ENCODE data around the gene RAF1. TPM values are rescaled to one million over a fixed set of nuclear protein-coding genes. Genes with fewer than 3 reads are reported as not detected.
"Not testable (repeated sequence)": the region's sequence is repeated elsewhere in the genome, so short reads cannot be mapped to it uniquely, and the experiment has no call there.

Gene RAF1
- total RNA-seq, 2 experiments from 2014 or later, result 95.8 to 97.6 TPM

DNA sequence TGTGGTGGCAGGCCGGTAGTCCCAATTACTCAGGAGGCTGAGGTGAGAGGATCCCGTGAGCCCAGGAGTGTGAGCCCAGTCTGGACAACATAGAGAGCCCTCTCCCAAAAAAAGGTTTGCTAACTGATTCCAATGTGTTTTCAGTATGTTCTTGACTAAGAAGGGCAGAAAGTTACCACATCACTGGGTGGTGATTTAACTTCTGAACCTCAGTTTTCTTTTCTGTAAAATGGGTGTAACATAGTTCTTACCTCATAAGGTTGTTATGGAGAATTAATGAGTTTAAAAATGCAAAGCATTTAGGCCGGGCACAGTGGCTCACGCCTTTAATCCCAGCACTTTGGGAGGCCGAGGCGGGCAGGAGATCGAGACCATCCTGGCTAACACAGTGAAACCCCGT, 28.5 kb upstream of the RAF1 start:
- POLR2A ChIA-PET, result no interaction called here
- no peak for DNase-seq
- H3K4me3 Mint-ChIP-seq, result no peak overlapping the region
- no peaks in the 10 kb centered on the region for H3K9me3 Mint-ChIP-seq
- H3K4me1 Mint-ChIP-seq, result no peaks in the 10 kb centered on the region
- peaks cover 5% of the 10 kb centered on the region for H3K27me3 Mint-ChIP-seq
- ATAC-seq (ENCODE audit: low read depth), result no peak
- H3K36me3 Mint-ChIP-seq, result no peaks in the 10 kb centered on the region
- H3K27ac Mint-ChIP-seq, result no peak overlapping the region

DNA sequence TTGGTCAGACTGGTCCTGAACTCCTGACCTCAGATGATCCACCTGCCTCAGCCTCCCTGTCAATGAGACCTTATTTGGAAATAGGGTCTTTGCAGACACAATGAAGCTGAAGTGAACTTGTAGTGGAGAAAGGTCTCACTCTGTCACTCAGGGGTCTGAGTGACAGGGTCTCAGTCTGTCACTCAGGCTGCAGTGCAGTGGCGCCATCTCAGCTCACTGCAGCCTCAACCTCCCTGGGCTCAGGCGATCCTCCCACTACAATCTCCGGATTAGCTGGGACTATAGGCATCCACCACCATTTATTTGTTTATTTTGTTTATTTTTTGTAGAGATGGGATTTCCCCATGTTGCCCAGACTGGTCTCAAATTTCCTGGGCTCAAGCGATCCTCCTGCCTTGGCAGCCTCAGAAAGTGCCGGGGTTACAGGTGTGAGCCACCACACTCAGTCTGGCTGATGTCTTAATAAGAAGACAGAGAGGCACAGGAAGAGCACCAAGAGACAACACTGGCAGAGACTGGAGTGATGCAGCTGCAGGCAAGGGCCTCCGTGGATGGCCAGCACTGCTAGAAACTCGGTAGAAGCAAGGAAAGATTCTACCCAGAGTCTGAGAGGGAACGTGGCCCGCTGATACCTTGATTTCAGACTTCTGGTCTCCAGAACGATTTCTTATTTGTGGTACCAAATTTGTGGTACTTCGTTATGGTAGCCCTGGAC, 26.2 kb upstream of the RAF1 start:
- POLR2A ChIA-PET, result no interaction called here

DNA sequence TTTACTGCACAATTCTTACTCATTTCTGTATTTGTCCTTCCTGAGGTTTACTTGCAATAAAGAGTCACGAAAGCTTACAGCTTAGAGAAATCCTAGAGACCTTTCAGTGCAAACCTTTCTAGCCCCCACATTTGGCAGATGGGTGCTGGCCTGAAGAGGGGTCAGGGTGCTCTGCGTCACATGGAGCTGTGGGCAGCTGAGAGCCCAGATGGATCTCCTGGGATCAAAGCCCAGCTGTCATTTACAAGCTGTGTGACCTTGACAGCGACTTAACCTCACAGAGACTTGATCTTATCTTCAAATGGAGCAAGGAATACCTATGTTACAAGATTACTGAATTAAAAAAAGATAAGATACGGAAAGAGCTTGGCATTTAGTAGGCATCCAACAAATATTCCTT, 24.0 kb upstream of the RAF1 start:
- DNase-seq (no peak), ATAC-seq (ENCODE audit: low read depth) (no peak)
- no peaks in the 10 kb centered on the region for H3K36me3 Mint-ChIP-seq
- no peak overlapping the region for H3K4me3 Mint-ChIP-seq
- no peaks in the 10 kb centered on the region for H3K4me1 Mint-ChIP-seq
- POLR2A ChIA-PET, result no interaction called here
- H3K9me3 Mint-ChIP-seq, result no peaks in the 10 kb centered on the region
- H3K27ac Mint-ChIP-seq, result no peak overlapping the region
- peaks cover 5% of the 10 kb centered on the region for H3K27me3 Mint-ChIP-seq

More for the DNA sequence above, 26.2 kb upstream of the RAF1 start:
- H3K27ac Mint-ChIP-seq, result no peak overlapping the region
- no peaks in the 10 kb centered on the region for H3K9me3 Mint-ChIP-seq
- H3K36me3 Mint-ChIP-seq, result no peaks in the 10 kb centered on the region
- ATAC-seq (ENCODE audit: low read depth), result no peak
- H3K27me3 Mint-ChIP-seq, result peaks cover 5% of the 10 kb centered on the region
- H3K4me3 Mint-ChIP-seq, result no peak overlapping the region
- DNase-seq, result no peak
- H3K4me1 Mint-ChIP-seq, result no peaks in the 10 kb centered on the region

DNA sequence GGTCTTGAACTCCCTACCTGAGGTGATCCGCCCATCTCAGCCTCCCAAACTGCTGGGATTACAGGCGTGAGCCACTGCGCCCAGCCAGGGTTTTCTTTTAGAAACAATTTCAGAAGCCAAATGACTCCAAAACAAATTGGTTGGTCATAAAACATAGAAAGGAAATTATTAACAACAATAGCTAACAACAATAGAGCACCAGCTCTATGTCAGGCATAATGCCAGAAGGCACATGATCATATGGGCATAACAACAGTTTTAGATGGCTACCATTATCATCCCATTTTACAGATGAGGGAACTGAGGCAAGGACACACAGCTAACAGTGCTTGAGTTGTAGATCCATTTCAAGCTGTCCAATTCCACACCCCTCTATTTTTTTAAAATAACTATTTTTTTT, 22.2 kb upstream of the RAF1 start:
- Mint-ChIP-seq H3K9me3 (no peaks in the 10 kb centered on the region), H3K27me3 (peaks cover 3% of the 10 kb centered on the region), H3K4me1 (peaks cover 7% of the 10 kb centered on the region), H3K27ac (no peak overlapping the region), H3K36me3 (no peaks in the 10 kb centered on the region), H3K4me3 (no peak overlapping the region)
- DNase-seq, result no peak
- no peak for ATAC-seq (ENCODE audit: low read depth)
- POLR2A ChIA-PET, result no interaction called here

DNA sequence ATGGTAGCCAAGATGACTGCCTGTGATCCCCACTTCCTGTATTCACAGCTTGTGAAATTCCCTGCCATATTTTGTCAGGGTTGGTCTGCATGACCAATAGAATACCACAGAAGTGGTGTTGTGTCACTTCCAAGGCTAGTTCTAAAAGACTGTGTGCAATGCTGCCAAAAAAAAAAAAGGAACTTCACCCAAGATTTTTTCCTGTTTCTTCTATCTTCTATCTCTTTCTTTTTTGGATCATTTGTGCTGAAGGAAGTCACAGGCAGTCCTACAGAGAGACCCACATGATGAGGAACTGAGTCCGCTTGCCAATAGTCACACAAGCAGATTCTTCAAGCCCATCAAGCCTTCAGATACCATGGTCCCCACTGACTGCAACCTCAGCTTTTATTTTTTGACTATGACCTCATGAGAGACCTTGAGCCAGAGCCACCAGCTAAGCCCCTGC, 18.1 kb upstream of the RAF1 start:
- DNase-seq (no peak), ATAC-seq (ENCODE audit: low read depth) (no peak)
- Mint-ChIP-seq H3K27me3 (peaks cover 3% of the 10 kb centered on the region), H3K36me3 (no peaks in the 10 kb centered on the region), H3K9me3 (no peaks in the 10 kb centered on the region), H3K4me3 (no peak overlapping the region), H3K27ac (no peak overlapping the region), H3K4me1 (peaks cover 7% of the 10 kb centered on the region)
- POLR2A ChIA-PET, result no interaction called here

DNA sequence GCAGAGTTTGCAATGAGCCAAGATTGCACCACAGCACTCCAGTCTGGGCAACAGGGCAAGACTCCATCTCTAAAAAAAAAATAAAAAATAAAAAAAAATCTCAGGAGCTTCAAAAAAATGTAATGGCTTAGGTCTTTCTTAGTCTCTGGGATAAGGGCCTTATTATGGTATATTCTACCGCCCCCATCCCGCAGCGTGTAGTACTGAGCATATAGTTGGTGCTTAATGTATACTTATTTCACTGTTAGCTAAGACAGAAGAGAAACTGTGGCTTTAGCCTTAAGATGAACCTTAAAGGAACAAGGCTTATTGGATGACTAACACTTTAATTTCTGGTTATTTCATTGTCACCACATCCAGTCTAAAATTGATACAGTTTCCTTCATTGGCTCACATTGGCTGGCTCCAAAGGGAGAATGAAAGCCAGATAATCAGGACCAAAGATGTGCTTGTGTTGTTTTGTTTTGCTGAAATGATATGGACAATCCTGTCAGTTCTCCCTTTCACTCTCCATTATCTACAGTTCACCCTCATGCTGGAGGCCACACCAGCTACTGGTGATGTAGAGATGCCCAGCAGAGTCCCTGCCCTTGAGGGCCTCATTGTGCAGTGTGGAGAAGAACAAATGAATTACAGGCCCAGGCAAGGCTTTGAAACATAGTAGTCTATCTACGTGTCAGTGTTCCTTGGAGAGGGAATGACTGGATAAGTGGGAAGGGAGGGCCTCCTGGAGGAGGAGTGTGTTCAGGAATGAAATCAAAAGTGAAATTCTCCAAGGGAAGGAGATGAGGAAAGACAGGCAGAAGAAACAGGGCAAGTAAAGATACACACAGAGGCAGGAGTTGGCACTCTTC, 17.4 kb upstream of the RAF1 start:
- H3K27ac Mint-ChIP-seq, result no peak overlapping the region
- H3K36me3 Mint-ChIP-seq, result no peaks in the 10 kb centered on the region
- H3K4me1 Mint-ChIP-seq, result peaks cover 7% of the 10 kb centered on the region
- no peak overlapping the region for H3K4me3 Mint-ChIP-seq
- H3K27me3 Mint-ChIP-seq, result peaks cover 3% of the 10 kb centered on the region
- ATAC-seq (ENCODE audit: low read depth), result no peak
- no peaks in the 10 kb centered on the region for H3K9me3 Mint-ChIP-seq
- DNase-seq, result no peak
- POLR2A ChIA-PET, result no interaction called here

DNA sequence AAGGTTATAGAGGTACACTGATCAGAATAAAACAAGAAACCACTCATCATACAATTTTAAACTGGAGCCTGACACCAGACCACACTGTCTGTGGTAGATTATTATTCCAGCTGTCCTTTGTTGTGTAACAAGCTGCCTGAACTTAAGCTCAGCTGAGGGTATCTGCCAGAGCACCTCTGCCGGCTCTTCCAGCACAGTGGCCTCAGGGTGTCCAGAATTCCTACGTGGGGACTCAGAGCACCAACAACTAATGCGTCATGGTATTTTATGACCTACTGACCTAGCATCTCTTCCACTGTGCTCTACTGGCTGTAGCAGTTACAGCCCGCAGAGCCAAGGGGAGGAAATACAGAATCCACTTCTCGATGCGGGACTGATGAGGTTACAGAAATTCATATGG, 15.6 kb upstream of the RAF1 start:
- no peak for DNase-seq
- H3K9me3 Mint-ChIP-seq, result no peaks in the 10 kb centered on the region
- ATAC-seq (ENCODE audit: low read depth), result no peak
- POLR2A ChIA-PET, result no interaction called here
- H3K27ac Mint-ChIP-seq, result no peak overlapping the region
- no peak overlapping the region for H3K4me3 Mint-ChIP-seq
- H3K27me3 Mint-ChIP-seq, result peaks cover 9% of the 10 kb centered on the region
- no peaks in the 10 kb centered on the region for H3K36me3 Mint-ChIP-seq
- peaks cover 7% of the 10 kb centered on the region for H3K4me1 Mint-ChIP-seq

DNA sequence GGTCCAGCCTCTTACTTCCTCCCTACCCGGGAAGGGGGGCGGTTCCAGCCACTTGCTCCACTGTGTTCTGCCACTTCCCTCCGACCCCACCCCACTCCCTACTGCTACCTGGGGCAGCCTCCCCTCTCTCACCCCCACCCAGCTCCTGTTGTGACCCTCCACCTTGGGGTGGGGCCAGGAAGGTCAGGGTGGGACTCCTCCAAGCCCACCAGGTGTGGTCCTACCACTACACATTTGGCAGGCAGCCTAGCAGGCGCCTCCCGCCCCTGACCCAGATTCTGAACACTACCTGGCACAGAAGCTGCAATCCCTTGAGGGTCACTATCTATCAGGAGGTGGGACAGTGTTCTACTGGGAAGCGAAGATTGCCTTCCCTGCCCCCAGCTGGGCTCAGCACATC, 13.7 kb upstream of the RAF1 start:
- H3K27me3 Mint-ChIP-seq, result peaks cover 9% of the 10 kb centered on the region
- H3K4me3 Mint-ChIP-seq, result no peak overlapping the region

DNA sequence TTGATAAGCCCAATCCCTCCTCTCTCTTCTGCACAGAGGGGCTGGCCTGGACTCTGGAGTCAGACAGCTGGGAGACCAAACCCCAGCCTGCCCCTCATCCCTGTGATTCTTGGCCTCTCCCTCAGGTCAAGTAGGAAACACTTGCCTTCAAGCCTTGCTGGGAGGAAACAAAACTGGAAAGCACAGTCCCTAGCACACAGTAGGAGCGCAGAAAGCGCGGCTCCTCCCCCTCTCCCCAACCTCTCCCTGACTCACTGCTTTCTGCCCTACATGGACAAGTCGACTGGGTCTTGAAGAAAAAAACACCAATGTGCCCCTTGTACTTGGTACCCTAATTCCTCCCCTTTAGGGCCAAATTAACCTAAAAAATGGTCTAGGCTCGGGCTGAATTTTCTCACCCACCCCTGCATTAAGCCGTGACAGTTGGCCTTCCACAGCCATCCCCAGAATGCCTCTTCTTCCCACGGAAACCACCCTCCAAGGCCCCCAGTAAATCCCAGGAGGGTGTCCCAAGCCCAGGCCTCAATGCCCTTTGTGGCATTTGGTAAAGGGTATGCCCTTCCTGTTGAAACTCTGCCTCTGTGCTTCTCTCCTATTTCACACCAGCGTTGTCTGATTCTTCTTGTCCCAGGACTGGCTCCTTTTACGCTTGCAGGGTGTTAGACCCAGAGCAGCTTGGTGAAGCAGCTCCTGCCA, 11.3 kb upstream of the RAF1 start:
- no peaks in the 10 kb centered on the region for H3K36me3 Mint-ChIP-seq
- ATAC-seq (ENCODE audit: low read depth) (no peak), DNase-seq (no peak)
- no peaks in the 10 kb centered on the region for H3K9me3 Mint-ChIP-seq
- peaks cover 9% of the 10 kb centered on the region for H3K27me3 Mint-ChIP-seq
- no peak overlapping the region for H3K4me3 Mint-ChIP-seq
- POLR2A ChIA-PET, result interaction anchor here (1.2 kb wide), 1 partner anchor 11 kb away, joined by 4 read pairs; the partner anchor contains the start of gene RAF1
- no peak overlapping the region for H3K27ac Mint-ChIP-seq
- no peaks in the 10 kb centered on the region for H3K4me1 Mint-ChIP-seq

More for the DNA sequence above, 13.7 kb upstream of the RAF1 start:
- H3K4me1 Mint-ChIP-seq, result peaks cover 7% of the 10 kb centered on the region
- DNase-seq, result no peak
- POLR2A ChIA-PET, result no interaction called here
- no peak overlapping the region for H3K27ac Mint-ChIP-seq
- H3K36me3 Mint-ChIP-seq, result no peaks in the 10 kb centered on the region
- no peaks in the 10 kb centered on the region for H3K9me3 Mint-ChIP-seq
- no peak for ATAC-seq (ENCODE audit: low read depth)

DNA sequence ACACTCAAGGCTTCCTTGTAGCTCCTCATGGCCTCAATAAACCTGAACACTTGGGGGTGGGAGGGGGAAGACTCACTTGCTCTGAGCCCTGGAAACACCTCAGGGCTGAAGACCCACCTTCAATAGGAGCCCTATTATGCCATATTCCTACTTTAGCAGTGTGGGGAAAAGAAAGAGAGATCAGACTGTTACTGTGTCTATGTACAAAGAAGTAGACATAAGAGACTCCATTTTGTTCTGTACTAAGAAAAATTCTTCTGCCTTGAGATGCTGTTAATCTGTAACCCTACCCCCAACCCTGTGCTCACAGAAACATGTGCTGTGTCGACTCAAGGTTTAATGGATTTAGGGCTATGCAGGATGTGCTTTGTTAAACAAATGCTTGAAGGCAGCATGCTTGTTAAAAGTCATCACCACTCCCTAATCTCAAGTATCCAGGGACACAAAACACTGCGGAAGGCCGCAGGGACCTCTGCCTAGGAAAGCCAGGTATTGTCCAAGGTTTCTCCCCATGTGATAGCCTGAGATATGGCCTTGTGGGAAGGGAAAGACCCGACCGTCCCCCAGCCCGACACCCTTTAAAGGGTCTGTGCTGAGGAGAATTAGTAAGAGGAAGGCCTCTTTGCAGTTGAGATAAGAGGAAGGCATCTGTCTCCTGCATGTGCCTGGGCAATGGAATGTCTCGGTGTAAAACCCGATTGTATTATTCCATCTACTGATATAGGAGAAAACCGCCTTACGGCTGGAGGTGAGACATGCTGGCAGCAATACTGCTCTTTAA, 10.2 kb upstream of the RAF1 start:
- H3K27me3 Mint-ChIP-seq; DNase-seq; POLR2A ChIA-PET; H3K4me3 Mint-ChIP-seq; H3K9me3 Mint-ChIP-seq; H3K27ac Mint-ChIP-seq; ATAC-seq (ENCODE audit: low read depth); H3K36me3 Mint-ChIP-seq; H3K4me1 Mint-ChIP-seq: not testable (repeated sequence)

DNA sequence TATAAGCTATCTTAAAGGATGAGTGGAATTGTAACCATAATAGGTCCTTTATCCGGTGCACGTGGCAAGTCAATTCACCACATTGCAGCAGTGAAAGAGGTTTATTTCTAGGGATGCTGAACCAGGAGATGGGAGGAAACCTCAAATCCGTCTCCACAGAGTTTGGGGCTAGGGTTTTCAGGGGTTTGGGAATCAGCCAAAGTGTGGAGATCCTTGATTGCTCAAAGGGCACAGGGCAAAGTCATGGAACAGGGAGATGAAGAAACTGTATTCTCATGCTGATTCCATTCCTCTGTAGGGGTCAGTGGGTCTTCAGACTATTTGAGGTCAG, 7.2 kb upstream of the RAF1 start:
- POLR2A ChIA-PET, result no interaction called here
- Mint-ChIP-seq H3K27ac (no peak overlapping the region), H3K27me3 (peaks cover 6% of the 10 kb centered on the region), H3K4me1 (no peaks in the 10 kb centered on the region), H3K36me3 (no peaks in the 10 kb centered on the region), H3K9me3 (no peaks in the 10 kb centered on the region), H3K4me3 (no peak overlapping the region)
- DNase-seq, result no peak
- no peak for ATAC-seq (ENCODE audit: low read depth)

DNA sequence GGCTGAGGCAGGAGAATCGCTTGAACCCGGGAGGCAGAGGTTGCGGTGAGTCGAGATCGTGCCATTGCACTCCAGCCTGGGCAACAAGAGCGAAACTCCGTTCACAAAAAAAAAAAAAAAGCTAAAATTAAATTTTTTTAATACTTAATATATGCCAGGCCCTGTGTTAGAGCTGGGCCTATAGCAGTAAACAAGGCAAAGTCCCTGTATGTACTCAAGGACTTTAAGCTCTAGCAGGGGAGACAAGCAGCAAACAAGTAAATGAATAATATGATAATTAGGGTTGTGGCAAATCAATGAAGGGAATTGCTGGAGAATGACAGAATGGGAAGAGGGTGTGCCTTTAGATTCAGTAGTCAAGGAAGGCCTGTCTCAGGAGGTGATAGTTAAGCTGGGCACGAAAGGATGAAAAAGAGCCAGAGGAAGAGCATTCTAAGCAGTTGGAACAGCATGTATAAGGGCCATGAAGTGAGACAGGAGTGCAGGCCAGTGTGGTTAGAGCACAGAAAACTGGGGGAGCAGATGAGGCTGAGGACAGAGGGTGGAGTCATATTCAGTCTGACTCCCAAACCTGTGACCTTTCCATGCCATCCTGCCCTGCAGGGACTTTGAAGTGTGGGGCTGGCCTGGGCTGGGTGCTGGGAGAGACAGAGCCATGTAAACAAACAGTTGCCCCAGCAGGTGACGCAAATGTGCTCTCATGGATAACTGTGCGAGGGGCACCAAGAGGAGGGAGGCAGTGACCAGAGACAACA, 6.6 kb upstream of the RAF1 start:
- POLR2A ChIA-PET, result no interaction called here
- no peak for ATAC-seq (ENCODE audit: low read depth)
- Mint-ChIP-seq H3K4me3 (no peak overlapping the region), H3K9me3 (no peaks in the 10 kb centered on the region), H3K36me3 (no peaks in the 10 kb centered on the region), H3K4me1 (no peaks in the 10 kb centered on the region), H3K27ac (no peak overlapping the region), H3K27me3 (peaks cover 6% of the 10 kb centered on the region)
- no peak for DNase-seq

Data from activated naive CD8-positive, alpha-beta T cell treated with anti-CD3 and anti-CD28 coated beads, Interleukin-2, amount 10 ng/mL, durations not matched to agents 7 days and 5 days (primary cell).